Measurements from ENCODE around the gene PDE4D.

DNA sequence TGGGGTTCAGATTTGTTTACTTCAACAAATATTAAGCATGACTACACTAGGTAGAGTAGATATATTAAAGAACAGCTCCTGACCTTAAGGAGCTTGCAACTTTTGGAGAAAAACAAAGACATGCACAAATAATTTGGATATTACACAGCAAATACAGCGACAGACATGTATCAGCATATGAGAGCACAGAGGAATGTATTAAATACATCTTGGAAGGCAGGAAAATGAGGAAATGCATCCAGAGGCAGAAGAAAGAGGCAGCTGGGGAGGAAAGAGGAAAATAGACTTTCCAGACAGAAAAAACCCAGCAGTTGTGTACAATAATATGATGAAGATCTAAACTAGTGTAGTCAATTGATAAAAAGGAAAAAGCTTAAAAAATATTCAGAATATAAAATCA, 392.2 kb downstream of the PDE4D start:
- TF ChIP-seq, protein P1, sequence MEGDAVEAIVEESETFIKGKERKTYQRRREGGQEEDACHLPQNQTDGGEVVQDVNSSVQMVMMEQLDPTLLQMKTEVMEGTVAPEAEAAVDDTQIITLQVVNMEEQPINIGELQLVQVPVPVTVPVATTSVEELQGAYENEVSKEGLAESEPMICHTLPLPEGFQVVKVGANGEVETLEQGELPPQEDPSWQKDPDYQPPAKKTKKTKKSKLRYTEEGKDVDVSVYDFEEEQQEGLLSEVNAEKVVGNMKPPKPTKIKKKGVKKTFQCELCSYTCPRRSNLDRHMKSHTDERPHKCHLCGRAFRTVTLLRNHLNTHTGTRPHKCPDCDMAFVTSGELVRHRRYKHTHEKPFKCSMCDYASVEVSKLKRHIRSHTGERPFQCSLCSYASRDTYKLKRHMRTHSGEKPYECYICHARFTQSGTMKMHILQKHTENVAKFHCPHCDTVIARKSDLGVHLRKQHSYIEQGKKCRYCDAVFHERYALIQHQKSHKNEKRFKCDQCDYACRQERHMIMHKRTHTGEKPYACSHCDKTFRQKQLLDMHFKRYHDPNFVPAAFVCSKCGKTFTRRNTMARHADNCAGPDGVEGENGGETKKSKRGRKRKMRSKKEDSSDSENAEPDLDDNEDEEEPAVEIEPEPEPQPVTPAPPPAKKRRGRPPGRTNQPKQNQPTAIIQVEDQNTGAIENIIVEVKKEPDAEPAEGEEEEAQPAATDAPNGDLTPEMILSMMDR (conservative IDR thresholded peaks at IDR 0.05 in 1 of 2, IDR thresholded peaks at IDR 0.05 in 1 of 2; ENCODE audit: extremely low read depth in 1 of 2, insufficient read depth in 1 of 2, low read depth in 1 of 2, low read length in 2 of 2), result no peak
- TF ChIP-seq EZH2 (IDR thresholded peaks at IDR 0.05; ENCODE audit: borderline replicate concordance, low read length), result no peak
